Transverse colon (tissue), 4 donors: ENCODE data around the gene CHCHD6.

Experiments used
- EP300 ChIP-seq: sonication (generic); formaldehyde crosslinking; IDR thresholded peaks from one replicate; pipeline ENCODE4 v1.6.1; 2017; ENCODE audit warnings: antibody characterized with exemption, low read depth
- POLR2A ChIP-seq: fragments of 450-650 bp; IDR thresholded peaks from one replicate; pipeline ENCODE4 v1.6.1; 2016; ENCODE audit warnings: antibody characterized with exemption, mild to moderate bottlenecking, moderate library complexity
- POLR2AphosphoS5 ChIP-seq, 3 donors: sonication (generic); formaldehyde crosslinking; IDR thresholded peaks; one replicate each; pipeline ENCODE4 v1.6.1; 2016; ENCODE audit warnings: antibody characterized with exemption in 3 of 3
- TF ChIP-seq, protein P1 (sequence below), 5 experiments: fragments of 200-600 bp in 3 of 5; fragments of 450-650 bp in 2 of 5; sonication (generic) in 3 of 5; IDR thresholded peaks; 1 replicate in 2 of 5; 2 replicates in 3 of 5; pipeline ENCODE4 v1.5.1; 2016 to 2017; ENCODE audit warnings: antibody characterized with exemption in 5 of 5, inconsistent platforms in 3 of 5, mild to moderate bottlenecking in 2 of 5, moderate library complexity in 1 of 5

GRCh38 chr3:126798521-126798920, 94.5 kb downstream of the CHCHD6 start:
- TF ChIP-seq POLR2AphosphoS5 (IDR thresholded peaks at IDR 0.05) (no peak), POLR2A (no peak), EP300 (no peak)
- TF ChIP-seq, protein P1, sequence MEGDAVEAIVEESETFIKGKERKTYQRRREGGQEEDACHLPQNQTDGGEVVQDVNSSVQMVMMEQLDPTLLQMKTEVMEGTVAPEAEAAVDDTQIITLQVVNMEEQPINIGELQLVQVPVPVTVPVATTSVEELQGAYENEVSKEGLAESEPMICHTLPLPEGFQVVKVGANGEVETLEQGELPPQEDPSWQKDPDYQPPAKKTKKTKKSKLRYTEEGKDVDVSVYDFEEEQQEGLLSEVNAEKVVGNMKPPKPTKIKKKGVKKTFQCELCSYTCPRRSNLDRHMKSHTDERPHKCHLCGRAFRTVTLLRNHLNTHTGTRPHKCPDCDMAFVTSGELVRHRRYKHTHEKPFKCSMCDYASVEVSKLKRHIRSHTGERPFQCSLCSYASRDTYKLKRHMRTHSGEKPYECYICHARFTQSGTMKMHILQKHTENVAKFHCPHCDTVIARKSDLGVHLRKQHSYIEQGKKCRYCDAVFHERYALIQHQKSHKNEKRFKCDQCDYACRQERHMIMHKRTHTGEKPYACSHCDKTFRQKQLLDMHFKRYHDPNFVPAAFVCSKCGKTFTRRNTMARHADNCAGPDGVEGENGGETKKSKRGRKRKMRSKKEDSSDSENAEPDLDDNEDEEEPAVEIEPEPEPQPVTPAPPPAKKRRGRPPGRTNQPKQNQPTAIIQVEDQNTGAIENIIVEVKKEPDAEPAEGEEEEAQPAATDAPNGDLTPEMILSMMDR (IDR thresholded peaks at IDR 0.05): no peak
